Right hindlimb (tissue), 1 donor: Measurements from ENCODE around the gene EFHC1.
"Not testable (repeated sequence)": the region's sequence is repeated elsewhere in the genome, so short reads cannot be mapped to it uniquely, and the experiment has no call there.

Experiments
- DNase-seq: peaks from one replicate; pipeline ENCODE4 v3.0.0-alpha.2; 2018

Gene EFHC1

DNA sequence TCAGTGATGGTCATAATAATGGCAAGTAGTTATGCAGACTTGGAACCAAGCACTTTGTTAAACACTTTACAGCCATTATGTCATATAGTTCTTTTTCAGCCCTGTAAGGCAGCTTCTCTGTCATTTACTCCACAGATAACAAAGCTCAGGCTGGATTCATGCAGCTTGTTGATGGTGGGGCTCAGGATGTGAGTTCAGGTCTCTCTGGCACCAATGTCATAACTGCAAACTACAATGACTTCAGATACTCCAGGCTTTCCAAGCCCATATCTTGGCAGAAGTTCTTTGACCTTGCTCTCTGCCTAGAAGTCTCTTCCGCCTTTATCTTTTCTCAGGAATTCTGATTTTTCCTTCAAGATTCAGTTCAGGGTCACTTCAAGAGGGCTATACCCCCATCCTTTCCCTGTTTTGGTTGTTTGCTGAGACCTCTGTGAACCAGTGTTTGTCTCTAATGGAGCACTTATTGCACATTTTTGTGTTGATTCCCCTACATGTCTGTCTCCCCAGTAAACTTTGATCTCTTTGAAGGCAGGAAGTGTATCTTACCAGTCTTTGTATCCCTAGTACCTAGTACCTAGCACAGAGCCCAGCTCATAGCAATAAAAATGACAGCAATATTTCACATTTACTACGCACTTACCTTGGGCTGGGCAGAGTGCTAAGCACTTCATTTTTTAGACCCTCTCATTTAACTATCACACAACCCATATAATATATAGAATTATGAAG is 19.7 kb upstream of the EFHC1 start:
- no peak for DNase-seq

DNA sequence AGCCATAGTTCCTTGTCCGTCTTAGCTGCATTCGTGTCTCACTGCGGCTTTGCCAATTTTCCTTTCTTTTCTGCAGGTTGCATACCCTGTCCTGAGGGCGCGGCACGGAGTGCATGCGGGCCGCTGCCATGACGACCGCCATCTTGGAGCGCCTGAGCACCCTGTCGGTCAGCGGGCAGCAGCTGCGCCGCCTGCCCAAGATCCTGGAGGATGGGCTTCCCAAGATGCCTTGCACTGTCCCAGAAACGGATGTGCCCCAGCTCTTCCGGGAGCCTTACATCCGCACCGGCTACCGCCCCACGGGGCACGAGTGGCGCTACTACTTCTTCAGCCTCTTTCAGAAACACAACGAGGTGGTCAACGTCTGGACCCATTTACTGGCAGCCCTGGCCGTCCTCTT is 17.1 kb upstream of the EFHC1 start:
- no peak for DNase-seq

DNA sequence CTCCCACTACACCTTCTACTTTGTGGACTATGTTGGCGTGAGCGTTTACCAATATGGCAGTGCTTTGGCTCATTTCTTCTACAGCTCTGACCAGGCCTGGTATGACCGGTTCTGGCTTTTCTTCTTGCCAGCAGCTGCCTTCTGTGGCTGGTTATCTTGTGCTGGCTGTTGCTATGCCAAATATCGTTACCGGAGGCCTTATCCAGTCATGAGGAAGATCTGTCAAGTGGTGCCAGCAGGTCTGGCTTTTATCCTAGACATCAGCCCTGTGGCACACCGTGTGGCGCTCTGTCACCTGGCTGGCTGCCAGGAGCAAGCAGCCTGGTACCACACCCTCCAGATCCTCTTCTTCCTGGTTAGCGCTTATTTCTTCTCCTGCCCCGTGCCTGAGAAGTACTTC is 16.5 kb upstream of the EFHC1 start:
- no peak for DNase-seq

GRCh38 chr6:52405243-52405642 is 14.9 kb upstream of the EFHC1 start:
- DNase-seq, result no peak

- no peak for DNase-seq
These were observed 12.7 kb upstream of the EFHC1 start for GRCh38 chr6:52407467-52407866.

GRCh38 chr6:52409499-52409898 is 10.6 kb upstream of the EFHC1 start:
- DNase-seq, result no peak

- no peak for DNase-seq
These were observed 9.2 kb upstream of the EFHC1 start for GRCh38 chr6:52410979-52411378.

DNA sequence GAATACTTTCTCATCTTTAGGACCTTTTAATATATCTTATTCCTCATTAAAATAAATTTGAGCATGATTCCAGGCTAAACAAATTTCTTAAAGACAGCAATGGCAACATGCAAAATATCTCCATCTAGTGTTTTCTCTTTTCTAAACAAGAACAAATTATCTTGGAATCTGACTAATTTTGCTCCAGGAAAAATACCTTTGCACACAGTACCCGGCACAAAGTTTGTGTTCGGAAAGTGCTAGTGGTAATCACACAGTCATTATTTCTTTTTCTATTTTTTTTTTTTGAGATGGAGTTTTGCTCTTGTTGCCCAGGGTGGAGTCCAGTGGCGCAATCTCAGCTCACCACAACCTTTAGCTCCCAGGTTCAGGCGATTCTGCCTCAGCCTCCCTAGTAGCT is 8.2 kb upstream of the EFHC1 start:
- DNase-seq, result no peak

GRCh38 chr6:52415333-52415732 is 4.8 kb upstream of the EFHC1 start:
- no peak for DNase-seq

GRCh38 chr6:52415917-52416628 is 4.1 kb upstream of the EFHC1 start:
- no peak for DNase-seq

DNA sequence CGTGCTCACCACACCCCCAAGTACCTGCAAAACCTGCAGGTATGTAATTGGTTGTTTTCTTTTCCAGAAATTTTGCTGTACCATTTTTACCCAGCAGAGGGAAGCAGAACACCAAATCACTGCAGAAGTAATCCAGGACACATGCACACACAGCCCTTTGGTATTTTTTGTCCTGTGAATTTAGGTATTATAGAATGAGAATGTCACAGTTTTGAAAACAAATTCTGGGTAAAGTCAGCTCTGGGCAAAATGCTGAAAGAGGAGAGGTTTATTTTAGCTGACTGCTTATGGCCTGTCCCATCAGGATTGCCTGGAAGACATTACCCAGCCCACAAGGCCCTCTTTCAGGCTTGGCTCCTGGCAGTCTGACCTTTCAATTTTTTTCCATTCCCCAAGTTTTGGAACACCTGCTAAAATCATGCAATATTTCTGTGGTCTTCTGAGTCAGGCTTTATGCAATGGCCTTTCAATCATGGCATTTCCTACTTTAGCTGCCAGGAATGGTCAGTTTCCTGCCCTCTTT is 3.5 kb upstream of the EFHC1 start:
- peak; percentile 45 for DNase-seq

- DNase-seq, result no peak
These were observed 2.4 kb upstream of the EFHC1 start for GRCh38 chr6:52417675-52418111.

DNA sequence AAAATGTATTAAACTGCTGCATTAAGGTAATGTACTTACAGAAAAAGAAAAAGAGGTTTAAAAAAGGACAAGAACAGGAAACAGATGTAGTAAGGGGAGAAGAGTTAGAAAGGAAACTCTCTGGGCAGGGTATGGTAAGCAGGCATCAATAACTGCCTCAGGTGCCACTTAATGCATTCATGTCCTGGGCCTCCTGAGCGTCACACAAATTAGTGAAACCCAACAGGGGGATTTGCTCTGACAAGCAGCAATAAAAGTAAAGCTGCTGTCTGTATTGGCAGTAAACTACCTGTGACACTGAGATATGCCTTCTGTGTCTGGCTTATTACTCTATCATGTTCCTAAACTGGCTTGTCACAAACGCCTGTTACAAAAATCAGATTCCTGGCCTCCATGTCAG is 1.5 kb upstream of the EFHC1 start:
- DNase-seq, result no peak

GRCh38 chr6:52420668-52421358 is 671 bp downstream of the EFHC1 start:
- peak; percentile 50 for DNase-seq

DNA sequence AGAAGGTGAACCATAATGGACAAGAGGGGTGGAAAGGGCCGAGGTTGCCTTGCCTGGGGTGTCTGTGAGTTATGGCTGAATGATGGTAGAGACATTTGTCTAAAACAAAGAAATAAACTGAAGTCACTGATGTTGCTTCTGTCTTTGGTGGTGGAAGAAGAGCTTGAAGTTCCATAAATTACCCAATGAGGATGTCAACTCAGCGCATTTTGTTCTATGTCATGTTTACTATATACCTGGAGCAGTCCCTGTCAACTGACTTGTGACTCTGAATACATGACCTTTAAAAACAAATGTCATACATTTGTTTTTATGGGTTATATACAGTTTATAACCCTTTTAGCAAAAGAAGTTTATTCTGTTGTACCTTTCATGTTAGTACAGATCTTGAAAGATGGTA is 2.0 kb downstream of the EFHC1 start:
- no peak for DNase-seq

DNA sequence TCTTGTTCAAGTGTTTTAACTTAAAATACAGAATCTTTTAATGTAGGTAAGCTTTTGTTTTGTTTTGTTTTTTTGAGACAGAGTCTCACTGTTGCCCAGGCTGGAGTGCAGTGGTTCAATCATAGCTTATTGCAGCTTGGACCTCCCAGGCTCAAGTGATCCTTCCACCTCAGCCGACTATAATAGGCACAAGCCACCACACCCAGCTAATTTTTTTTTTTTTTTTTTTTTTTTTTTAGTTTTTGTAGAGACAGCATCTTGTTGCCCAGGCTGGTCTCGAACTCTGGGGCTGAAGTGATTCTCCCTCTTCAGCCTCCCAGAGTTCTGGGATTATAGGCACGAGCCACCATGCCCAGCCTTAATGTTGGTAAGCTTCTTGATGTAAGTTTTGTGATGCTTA is 3.3 kb downstream of the EFHC1 start:
- DNase-seq, result no peak

DNA sequence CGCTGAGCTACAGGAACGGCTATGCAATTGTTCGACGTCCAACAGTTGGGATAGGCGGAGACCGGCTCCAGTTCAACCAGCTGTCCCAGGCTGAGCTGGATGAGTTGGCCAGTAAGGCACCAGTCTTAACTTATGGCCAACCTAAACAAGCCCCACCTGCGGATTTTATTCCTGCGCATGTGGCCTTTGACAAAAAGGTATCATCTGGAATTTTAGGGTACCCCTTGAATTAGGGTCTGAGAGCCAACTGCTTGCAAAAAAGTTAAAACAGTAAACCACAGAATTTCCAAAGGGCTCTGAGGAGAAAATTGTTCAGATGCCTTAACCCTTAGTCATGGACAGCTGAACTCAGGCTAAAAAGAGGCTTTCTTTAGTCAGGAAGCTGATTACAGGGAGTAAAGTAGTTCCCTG is 3.8 kb downstream of the EFHC1 start:
- peak; percentile 66 for DNase-seq

- DNase-seq, result no peak
These were observed 4.4 kb downstream of the EFHC1 start for GRCh38 chr6:52424513-52424912.

DNA sequence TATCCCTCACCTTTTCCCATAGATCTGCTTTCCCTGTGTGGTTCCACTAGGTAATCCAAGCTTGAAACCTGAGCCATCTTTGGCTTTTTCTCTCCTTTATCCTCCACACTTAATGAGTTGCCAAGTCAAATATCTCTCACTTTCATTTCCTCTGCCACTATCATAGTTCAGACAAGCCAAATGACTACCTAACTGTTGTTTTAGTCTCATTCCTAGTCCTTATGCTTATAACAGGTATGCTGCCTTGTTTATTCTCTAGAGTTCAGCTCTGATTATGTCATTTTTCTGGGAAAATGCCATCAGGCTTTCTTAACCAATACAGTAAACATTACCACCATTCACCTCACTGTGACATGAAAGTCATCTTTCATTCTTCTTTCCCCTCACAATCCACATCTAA is 6.5 kb downstream of the EFHC1 start:
- no peak for DNase-seq

DNA sequence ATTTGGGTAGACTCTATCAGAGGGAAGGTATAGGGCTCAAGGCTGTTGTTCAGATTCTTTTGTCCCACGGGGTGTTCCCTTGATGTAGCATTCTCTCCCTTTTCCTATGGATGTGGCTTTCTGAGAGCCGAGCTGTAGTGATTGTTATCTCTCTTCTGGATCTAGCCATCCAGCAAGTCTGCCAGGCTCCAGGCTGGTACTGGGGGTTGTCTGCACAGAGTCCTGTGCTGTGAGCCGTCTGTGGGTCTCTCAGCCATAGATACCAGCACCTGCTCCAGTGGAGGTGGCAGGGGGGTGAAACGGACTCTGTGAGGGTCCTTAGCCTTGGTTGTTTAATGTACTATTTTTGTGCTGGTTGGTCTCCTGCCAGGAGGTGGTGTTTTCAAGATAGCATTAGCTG is 13.2 kb downstream of the EFHC1 start:
- not testable (repeated sequence) for DNase-seq

- DNase-seq, result no peak
These were observed 15.2 kb downstream of the EFHC1 start for GRCh38 chr6:52435345-52435744.

DNA sequence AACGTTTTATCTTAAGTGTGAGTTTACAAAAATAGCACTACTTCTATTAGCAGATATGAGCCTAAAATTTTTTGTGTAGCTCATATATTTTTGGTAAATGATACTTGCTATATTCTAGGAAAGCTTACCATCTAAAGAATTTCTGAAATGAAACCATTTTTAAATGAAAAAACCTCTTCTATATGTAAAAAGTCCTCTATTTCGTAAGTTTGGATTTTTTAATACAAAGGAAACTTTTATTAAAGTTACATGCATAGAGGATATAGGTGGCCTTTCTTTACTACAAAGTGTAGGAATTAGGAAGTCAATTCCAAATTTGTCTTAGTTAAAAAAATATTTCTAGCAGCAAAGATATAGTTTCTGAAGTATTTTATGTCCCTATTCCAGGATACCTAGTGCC is 18.8 kb downstream of the EFHC1 start:
- no peak for DNase-seq

DNA sequence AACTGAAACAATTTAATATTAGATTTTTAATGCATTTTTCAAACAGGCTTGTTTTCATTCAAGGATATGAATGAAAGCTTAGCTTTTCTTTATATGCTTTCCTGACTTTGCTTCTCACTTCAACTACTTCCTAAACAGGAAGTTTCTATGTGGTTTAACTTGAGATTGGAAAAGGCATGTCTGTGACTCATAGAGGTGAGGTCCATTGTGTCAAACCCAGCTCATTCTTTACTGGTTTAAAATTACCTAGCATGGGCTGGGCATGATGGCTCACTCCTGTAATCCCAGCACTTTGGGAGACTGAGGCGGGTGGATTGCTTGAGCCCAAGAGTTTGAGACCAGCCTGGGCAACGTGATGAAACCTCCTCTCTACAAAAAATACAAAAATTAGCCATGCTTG is 34.4 kb downstream of the EFHC1 start:
- no peak for DNase-seq

DNA sequence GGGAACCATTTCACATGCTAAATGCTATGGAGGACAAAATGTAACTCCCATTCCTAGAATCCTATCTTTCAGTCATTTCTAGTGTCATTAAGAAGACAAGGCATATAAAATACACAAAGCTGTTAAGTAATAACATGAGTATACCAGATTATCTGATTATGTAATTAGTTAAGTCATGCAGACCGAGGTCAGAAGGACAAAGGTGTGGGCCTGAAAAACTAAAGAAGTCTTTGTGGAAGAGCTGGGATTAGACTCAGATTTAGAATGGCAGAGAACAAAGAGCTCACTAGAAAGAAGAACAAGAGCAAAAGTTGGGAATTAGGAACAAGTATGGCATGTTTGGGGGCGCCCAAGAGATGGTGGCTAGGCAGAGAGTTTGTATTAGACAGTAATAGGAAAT is 37.0 kb downstream of the EFHC1 start:
- DNase-seq, result no peak
